GM23338 (cell line): ENCODE results near the gene EP400. TPM values are rescaled to one million over a fixed set of nuclear protein-coding genes. Genes with fewer than 3 reads are reported as not detected.

ENCODE experiments used
- ATAC-seq: fragments of 200-7000 bp; cut with Tn5 transposase; 3 replicates; pipeline ENCODE4 v1.9.1; 2020
- DNase-seq: peaks from one replicate; pipeline ENCODE4 v3.0.0-alpha.2; 2015; ENCODE audit warnings: low spot score
- H2AFZ ChIP-seq: fragments of 200-600 bp; sonication (generic); 2 replicates; pipeline ENCODE4 v1.8.0; 2016; ENCODE audit warnings: antibody characterized with exemption, mild to moderate bottlenecking, moderate library complexity
- H3F3A ChIP-seq: fragments of 200-600 bp; sonication (generic); replicated peaks from 2 replicates; pipeline ENCODE4 v1.8.0; 2017; ENCODE audit warnings: antibody characterized with exemption, mixed run types, low read depth
- H3K27ac ChIP-seq: fragments of 200-600 bp; sonication (generic); 2 replicates; pipeline ENCODE4 v1.6.1; 2016; ENCODE audit warnings: low read depth
- H3K27me3 ChIP-seq: fragments of 200-600 bp; sonication (generic); 2 replicates; pipeline ENCODE4 v1.8.0; 2016; ENCODE audit warnings: mild to moderate bottlenecking, mixed run types, moderate library complexity; ENCODE audit not compliant: insufficient read depth
- H3K36me3 ChIP-seq: fragments of 200-600 bp; sonication (generic); 2 replicates; pipeline ENCODE4 v1.8.0; 2016; ENCODE audit warnings: mild to moderate bottlenecking; ENCODE audit not compliant: insufficient read depth
- H3K4me1 ChIP-seq: fragments of 200-600 bp; sonication (generic); 2 replicates; pipeline ENCODE4 v1.8.0; 2016; ENCODE audit warnings: mild to moderate bottlenecking, moderate library complexity; ENCODE audit not compliant: insufficient read depth
- H3K4me2 ChIP-seq: fragments of 200-600 bp; sonication (generic); 2 replicates; pipeline ENCODE4 v1.7.1; 2017; ENCODE audit warnings: mixed run types
- H3K4me3 ChIP-seq: fragments of 200-600 bp; sonication (generic); 2 replicates; pipeline ENCODE4 v1.6.1; 2016; ENCODE audit warnings: mixed run types
- H3K79me2 ChIP-seq: fragments of 200-600 bp; sonication (generic); replicated peaks from 2 replicates; pipeline ENCODE4 v1.8.0; 2017; ENCODE audit warnings: mild to moderate bottlenecking; ENCODE audit not compliant: insufficient read depth
- H3K9me2 ChIP-seq: fragments of 200-600 bp; sonication (generic); 2 replicates; pipeline ENCODE4 v1.8.0; 2017; ENCODE audit not compliant: insufficient read depth
- H4K20me1 ChIP-seq: fragments of 200-600 bp; sonication (generic); replicated peaks from 2 replicates; pipeline ENCODE4 v1.8.0; 2017; ENCODE audit warnings: mild to moderate bottlenecking; ENCODE audit not compliant: insufficient read depth
- H3K27ac Mint-ChIP-seq: 2 replicates; pipeline ENCODE4 v1.8.0; 2020; ENCODE audit warnings: inconsistent platforms, mild to moderate bottlenecking, moderate library complexity, mixed read lengths
- H3K27me3 Mint-ChIP-seq: 3 replicates; pipeline ENCODE4 v1.8.0; 2022; ENCODE audit warnings: low read depth, mild to moderate bottlenecking, moderate library complexity, mixed read lengths, inconsistent platforms; ENCODE audit not compliant: insufficient read depth, poor library complexity
- H3K36me3 Mint-ChIP-seq: 3 replicates; pipeline ENCODE4 v1.8.0; 2021; ENCODE audit warnings: low read depth, mild to moderate bottlenecking, inconsistent platforms, moderate library complexity, mixed read lengths
- H3K4me1 Mint-ChIP-seq: 3 replicates; pipeline ENCODE4 v1.8.0; 2020; ENCODE audit warnings: mild to moderate bottlenecking, inconsistent platforms, mixed read lengths
- H3K4me3 Mint-ChIP-seq: 3 replicates; pipeline ENCODE4 v1.8.0; 2021; ENCODE audit warnings: moderate library complexity, mild to moderate bottlenecking, inconsistent platforms, mixed read lengths
- H3K9me3 Mint-ChIP-seq: 3 replicates; pipeline ENCODE4 v1.8.0; 2020; ENCODE audit warnings: moderate library complexity, mild to moderate bottlenecking, inconsistent platforms, mixed read lengths
- CREB1 ChIP-seq: fragments of 250-450 bp; sonication (Bioruptor Pico); IDR thresholded peaks from 2 replicates; pipeline ENCODE4 v1.5.0; 2020; ENCODE audit warnings: low read depth, mild to moderate bottlenecking, moderate library complexity
- EZH2 ChIP-seq: fragments of 200-600 bp; sonication (generic); IDR thresholded peaks from one replicate; pipeline ENCODE4 v1.8.0; 2017; ENCODE audit warnings: antibody characterized with exemption, mild to moderate bottlenecking, low read depth; ENCODE audit not compliant: unreplicated experiment
- EZH2phosphoT487 ChIP-seq: fragments of 200-600 bp; sonication (generic); IDR thresholded peaks from one replicate; pipeline ENCODE4 v1.8.1; 2018; ENCODE audit warnings: antibody characterized with exemption; ENCODE audit not compliant: unreplicated experiment
- JUNB ChIP-seq: IDR thresholded peaks from one replicate; pipeline ENCODE4 v1.6.1; 2016; ENCODE audit warnings: antibody characterized with exemption; ENCODE audit not compliant: unreplicated experiment
- NANOG ChIP-seq: IDR thresholded peaks from 2 replicates; pipeline ENCODE4 v1.6.1; 2016; ENCODE audit warnings: antibody characterized with exemption, borderline replicate concordance
- POLR2AphosphoS5 ChIP-seq: IDR thresholded peaks from 2 replicates; pipeline ENCODE4 v1.6.1; 2016; ENCODE audit warnings: antibody characterized with exemption, low read depth
- STAT1 ChIP-seq: IDR thresholded peaks from one replicate; pipeline ENCODE4 v1.6.1; 2016; ENCODE audit warnings: antibody characterized with exemption; ENCODE audit not compliant: unreplicated experiment
- ZNF114 ChIP-seq: fragments of 250-450 bp; sonication (Bioruptor Pico); IDR thresholded peaks from 2 replicates; pipeline ENCODE4 v1.5.0; 2020; ENCODE audit warnings: mild to moderate bottlenecking, moderate library complexity
- ZNF331 ChIP-seq: fragments of 250-450 bp; sonication (Bioruptor Pico); IDR thresholded peaks from 2 replicates; pipeline ENCODE4 v1.5.0; 2020; ENCODE audit warnings: low read depth, mild to moderate bottlenecking, moderate library complexity
- polyA plus RNA-seq: library from polyadenylated mRNA; unstranded; fragments of >200 nt; fragmentation: Nextera tagmentation; extraction: Ambion mirVana; gene quantifications from 2 replicates; pipeline ENCODE4 v1.2.1, GENCODE V29; 2016
- total RNA-seq: library from RNA; depleted of rRNA; stranded (reverse); fragments of >200 nt; shearing (Covaris generic); gene quantifications from 2 replicates; pipeline ENCODE4 v1.2.3, GENCODE V29; 2014
- TF ChIP-seq, protein P1 (sequence below), 2 experiments: fragments of 200-600 bp in 1 of 2; sonication (generic) in 1 of 2; conservative IDR thresholded peaks; 2 replicates each; pipeline versions ENCODE4 v1.5.1 to v1.6.1; 2016 to 2017; ENCODE audit warnings: antibody characterized with exemption in 2 of 2, low read depth in 2 of 2, mild to moderate bottlenecking in 2 of 2, moderate library complexity in 1 of 2
- TF ChIP-seq, protein P2 (sequence below): IDR thresholded peaks from 2 replicates; pipeline ENCODE4 v1.6.1; 2016; ENCODE audit warnings: antibody characterized with exemption
- TF ChIP-seq, protein P3 (sequence below): IDR thresholded peaks from one replicate; pipeline ENCODE4 v1.6.1; 2018; ENCODE audit warnings: antibody characterized with exemption; ENCODE audit not compliant: unreplicated experiment
- TF ChIP-seq, protein P4 (sequence below): fragments of 250-450 bp; sonication (Bioruptor Pico); IDR thresholded peaks from 2 replicates; pipeline ENCODE4 v1.5.0; 2020; ENCODE audit warnings: mild to moderate bottlenecking, moderate library complexity

Gene EP400
- total and polyA plus RNA-seq, 2 experiments from 2014 or later = 26.3 to 57.2 TPM

DNA sequence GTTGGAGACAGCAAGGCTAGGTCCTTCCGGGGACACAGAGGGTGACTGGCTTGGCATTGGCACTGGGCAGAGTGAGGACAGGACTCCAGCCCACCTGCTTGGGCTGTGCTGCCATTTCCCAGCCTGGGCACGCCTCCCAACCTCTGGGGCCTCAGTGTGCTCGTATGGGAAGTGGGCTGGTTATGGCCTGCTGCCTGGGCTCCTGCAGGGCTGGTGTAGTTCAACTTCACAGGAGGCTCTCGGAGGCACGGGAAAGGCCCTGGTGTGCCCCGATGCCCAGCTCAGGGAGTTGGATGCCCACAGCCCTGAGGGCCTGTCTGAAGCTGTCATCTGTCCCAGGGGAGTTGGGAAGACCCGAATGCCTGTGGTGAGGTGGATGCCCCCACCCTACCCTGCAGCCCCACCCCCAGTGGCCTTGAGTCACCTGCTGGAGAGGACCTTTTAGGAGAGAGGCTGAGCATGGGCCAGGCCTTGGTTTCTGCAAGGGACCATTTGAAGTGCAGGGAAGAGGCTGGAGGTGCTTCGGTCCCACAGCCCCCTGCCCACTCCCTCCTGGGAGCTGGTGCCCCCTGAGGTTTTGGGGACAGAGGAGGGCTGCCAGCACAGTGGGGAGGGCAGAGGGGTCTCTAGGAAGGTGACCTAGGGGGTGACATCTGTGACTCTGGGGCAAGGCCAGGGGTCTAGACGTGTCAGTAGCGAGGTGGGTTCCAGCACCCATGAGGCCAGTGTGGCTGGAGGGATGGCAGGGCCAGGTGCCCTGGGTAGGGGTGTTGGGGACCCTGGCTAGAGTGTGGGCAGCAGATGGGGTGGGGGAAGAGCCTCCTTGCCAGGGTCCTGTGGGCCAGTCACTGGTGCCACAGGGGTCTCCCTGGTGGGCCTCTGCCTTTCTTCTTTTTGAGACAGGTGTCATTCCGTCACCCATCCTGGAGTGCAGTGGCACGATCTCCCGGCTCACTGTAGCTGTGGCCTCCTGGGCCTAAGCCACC lies 46.2 kb upstream of the EP400 start:
- Mint-ChIP-seq H3K27ac (no peak overlapping the region; the same call in 1 of the 2 replicates), H3K4me3 (no peak overlapping the region), H3K36me3 (no peaks in the 10 kb centered on the region; the same call in 2 of the 3 replicates), H3K4me1 (peaks cover 5% of the 10 kb centered on the region; the same call in 1 of the 3 replicates), H3K27me3 (peaks cover 8% of the 10 kb centered on the region), H3K9me3 (no peaks in the 10 kb centered on the region)
- H3K9me2 ChIP-seq = no peaks in the 10 kb centered on the region
- no peak overlapping the region for H3K27ac ChIP-seq
- DNase-seq (no peak), ATAC-seq (no peak)
- H3K4me2 ChIP-seq = no peak overlapping the region
- H2AFZ ChIP-seq = no peak overlapping the region
- H4K20me1 ChIP-seq = peaks cover 8% of the 10 kb centered on the region
- H3K4me1 ChIP-seq = no peaks in the 10 kb centered on the region
- H3K36me3 ChIP-seq = no peaks in the 10 kb centered on the region
- no peak overlapping the region for H3K4me3 ChIP-seq
- H3K27me3 ChIP-seq = no peaks in the 10 kb centered on the region
- TF ChIP-seq, protein P1, sequence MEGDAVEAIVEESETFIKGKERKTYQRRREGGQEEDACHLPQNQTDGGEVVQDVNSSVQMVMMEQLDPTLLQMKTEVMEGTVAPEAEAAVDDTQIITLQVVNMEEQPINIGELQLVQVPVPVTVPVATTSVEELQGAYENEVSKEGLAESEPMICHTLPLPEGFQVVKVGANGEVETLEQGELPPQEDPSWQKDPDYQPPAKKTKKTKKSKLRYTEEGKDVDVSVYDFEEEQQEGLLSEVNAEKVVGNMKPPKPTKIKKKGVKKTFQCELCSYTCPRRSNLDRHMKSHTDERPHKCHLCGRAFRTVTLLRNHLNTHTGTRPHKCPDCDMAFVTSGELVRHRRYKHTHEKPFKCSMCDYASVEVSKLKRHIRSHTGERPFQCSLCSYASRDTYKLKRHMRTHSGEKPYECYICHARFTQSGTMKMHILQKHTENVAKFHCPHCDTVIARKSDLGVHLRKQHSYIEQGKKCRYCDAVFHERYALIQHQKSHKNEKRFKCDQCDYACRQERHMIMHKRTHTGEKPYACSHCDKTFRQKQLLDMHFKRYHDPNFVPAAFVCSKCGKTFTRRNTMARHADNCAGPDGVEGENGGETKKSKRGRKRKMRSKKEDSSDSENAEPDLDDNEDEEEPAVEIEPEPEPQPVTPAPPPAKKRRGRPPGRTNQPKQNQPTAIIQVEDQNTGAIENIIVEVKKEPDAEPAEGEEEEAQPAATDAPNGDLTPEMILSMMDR (conservative IDR thresholded peaks at IDR 0.05; ENCODE audit: low read depth in 2 of 2) = no peak
- TF ChIP-seq CREB1 = no peak
- TF ChIP-seq STAT1 = no peak
- TF ChIP-seq, protein P2, sequence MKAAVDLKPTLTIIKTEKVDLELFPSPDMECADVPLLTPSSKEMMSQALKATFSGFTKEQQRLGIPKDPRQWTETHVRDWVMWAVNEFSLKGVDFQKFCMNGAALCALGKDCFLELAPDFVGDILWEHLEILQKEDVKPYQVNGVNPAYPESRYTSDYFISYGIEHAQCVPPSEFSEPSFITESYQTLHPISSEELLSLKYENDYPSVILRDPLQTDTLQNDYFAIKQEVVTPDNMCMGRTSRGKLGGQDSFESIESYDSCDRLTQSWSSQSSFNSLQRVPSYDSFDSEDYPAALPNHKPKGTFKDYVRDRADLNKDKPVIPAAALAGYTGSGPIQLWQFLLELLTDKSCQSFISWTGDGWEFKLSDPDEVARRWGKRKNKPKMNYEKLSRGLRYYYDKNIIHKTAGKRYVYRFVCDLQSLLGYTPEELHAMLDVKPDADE = no peak
- TF ChIP-seq, protein P3, sequence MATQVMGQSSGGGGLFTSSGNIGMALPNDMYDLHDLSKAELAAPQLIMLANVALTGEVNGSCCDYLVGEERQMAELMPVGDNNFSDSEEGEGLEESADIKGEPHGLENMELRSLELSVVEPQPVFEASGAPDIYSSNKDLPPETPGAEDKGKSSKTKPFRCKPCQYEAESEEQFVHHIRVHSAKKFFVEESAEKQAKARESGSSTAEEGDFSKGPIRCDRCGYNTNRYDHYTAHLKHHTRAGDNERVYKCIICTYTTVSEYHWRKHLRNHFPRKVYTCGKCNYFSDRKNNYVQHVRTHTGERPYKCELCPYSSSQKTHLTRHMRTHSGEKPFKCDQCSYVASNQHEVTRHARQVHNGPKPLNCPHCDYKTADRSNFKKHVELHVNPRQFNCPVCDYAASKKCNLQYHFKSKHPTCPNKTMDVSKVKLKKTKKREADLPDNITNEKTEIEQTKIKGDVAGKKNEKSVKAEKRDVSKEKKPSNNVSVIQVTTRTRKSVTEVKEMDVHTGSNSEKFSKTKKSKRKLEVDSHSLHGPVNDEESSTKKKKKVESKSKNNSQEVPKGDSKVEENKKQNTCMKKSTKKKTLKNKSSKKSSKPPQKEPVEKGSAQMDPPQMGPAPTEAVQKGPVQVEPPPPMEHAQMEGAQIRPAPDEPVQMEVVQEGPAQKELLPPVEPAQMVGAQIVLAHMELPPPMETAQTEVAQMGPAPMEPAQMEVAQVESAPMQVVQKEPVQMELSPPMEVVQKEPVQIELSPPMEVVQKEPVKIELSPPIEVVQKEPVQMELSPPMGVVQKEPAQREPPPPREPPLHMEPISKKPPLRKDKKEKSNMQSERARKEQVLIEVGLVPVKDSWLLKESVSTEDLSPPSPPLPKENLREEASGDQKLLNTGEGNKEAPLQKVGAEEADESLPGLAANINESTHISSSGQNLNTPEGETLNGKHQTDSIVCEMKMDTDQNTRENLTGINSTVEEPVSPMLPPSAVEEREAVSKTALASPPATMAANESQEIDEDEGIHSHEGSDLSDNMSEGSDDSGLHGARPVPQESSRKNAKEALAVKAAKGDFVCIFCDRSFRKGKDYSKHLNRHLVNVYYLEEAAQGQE = no peak
- TF ChIP-seq ZNF331 = no peak
- no peak for TF ChIP-seq NANOG
- TF ChIP-seq, protein P4, sequence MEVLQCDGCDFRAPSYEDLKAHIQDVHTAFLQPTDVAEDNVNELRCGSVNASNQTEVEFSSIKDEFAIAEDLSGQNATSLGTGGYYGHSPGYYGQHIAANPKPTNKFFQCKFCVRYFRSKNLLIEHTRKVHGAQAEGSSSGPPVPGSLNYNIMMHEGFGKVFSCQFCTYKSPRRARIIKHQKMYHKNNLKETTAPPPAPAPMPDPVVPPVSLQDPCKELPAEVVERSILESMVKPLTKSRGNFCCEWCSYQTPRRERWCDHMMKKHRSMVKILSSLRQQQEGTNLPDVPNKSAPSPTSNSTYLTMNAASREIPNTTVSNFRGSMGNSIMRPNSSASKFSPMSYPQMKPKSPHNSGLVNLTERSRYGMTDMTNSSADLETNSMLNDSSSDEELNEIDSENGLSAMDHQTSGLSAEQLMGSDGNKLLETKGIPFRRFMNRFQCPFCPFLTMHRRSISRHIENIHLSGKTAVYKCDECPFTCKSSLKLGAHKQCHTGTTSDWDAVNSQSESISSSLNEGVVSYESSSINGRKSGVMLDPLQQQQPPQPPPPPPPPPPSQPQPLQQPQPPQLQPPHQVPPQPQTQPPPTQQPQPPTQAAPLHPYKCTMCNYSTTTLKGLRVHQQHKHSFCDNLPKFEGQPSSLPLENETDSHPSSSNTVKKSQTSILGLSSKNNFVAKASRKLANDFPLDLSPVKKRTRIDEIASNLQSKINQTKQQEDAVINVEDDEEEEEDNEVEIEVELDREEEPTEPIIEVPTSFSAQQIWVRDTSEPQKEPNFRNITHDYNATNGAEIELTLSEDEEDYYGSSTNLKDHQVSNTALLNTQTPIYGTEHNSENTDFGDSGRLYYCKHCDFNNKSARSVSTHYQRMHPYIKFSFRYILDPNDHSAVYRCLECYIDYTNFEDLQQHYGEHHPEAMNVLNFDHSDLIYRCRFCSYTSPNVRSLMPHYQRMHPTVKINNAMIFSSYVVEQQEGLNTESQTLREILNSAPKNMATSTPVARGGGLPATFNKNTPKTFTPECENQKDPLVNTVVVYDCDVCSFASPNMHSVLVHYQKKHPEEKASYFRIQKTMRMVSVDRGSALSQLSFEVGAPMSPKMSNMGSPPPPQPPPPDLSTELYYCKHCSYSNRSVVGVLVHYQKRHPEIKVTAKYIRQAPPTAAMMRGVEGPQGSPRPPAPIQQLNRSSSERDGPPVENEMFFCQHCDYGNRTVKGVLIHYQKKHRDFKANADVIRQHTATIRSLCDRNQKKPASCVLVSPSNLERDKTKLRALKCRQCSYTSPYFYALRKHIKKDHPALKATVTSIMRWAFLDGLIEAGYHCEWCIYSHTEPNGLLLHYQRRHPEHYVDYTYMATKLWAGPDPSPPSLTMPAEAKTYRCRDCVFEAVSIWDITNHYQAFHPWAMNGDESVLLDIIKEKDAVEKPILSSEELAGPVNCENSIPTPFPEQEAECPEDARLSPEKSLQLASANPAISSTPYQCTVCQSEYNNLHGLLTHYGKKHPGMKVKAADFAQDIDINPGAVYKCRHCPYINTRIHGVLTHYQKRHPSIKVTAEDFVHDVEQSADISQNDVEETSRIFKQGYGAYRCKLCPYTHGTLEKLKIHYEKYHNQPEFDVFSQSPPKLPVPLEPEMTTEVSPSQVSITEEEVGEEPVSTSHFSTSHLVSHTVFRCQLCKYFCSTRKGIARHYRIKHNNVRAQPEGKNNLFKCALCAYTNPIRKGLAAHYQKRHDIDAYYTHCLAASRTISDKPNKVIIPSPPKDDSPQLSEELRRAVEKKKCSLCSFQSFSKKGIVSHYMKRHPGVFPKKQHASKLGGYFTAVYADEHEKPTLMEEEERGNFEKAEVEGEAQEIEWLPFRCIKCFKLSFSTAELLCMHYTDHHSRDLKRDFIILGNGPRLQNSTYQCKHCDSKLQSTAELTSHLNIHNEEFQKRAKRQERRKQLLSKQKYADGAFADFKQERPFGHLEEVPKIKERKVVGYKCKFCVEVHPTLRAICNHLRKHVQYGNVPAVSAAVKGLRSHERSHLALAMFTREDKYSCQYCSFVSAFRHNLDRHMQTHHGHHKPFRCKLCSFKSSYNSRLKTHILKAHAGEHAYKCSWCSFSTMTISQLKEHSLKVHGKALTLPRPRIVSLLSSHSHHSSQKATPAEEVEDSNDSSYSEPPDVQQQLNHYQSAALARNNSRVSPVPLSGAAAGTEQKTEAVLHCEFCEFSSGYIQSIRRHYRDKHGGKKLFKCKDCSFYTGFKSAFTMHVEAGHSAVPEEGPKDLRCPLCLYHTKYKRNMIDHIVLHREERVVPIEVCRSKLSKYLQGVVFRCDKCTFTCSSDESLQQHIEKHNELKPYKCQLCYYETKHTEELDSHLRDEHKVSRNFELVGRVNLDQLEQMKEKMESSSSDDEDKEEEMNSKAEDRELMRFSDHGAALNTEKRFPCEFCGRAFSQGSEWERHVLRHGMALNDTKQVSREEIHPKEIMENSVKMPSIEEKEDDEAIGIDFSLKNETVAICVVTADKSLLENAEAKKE (CRISPR knock-in tag) = no peak
- no peak for TF ChIP-seq ZNF114 (CRISPR knock-in tag)
- no peak for TF ChIP-seq JUNB
- no peak for TF ChIP-seq POLR2AphosphoS5
- TF ChIP-seq EZH2phosphoT487 = no peak
- TF ChIP-seq EZH2 = no peak
- H3K79me2 ChIP-seq = peaks cover 25% of the 10 kb centered on the region
- H3F3A ChIP-seq = 0 out of 2 replicates have a peak, but pooled peaks cover 8% of the 10 kb centered on the region
